NOMO-1 treated with DMSO at 0.1 percent for 48 hours (cell line): Measurements from ENCODE around the gene NUMA1.

Experiments
- DNase-seq: peaks from one replicate; lab custom pipeline; 2025; ENCODE audit not compliant: unreplicated experiment; lab: John Stamatoyannopoulos, UW

NUMA1 gene

GRCh38 chr11:72080326-72081183 lies at the start of gene NUMA1, which contains the start of gene LRRC51:
TSS of gene NUMA1 (minus strand) at chr11:72080542. CDS start at chr11:72035943, 44,599 bp downstream.
TSS of gene LRRC51 (plus strand) at chr11:72080850. CDS start at chr11:72089084, 8,234 bp downstream.
- peak; percentile 100 for DNase-seq

- DNase-seq, result no peak
Measured at GRCh38 chr11:72129381-72129780, 49.0 kb upstream of the NUMA1 start.

GRCh38 chr11:72127923-72128322 lies 47.6 kb upstream of the NUMA1 start:
- no peak for DNase-seq

- no peak for DNase-seq
Measured at GRCh38 chr11:72125956-72126355, 45.6 kb upstream of the NUMA1 start.

GRCh38 chr11:72124046-72124445 lies 43.7 kb upstream of the NUMA1 start:
- DNase-seq, result no peak

GRCh38 chr11:72123117-72123653 lies 42.8 kb upstream of the NUMA1 start:
- DNase-seq, result no peak

GRCh38 chr11:72122607-72123006 lies 42.3 kb upstream of the NUMA1 start:
- DNase-seq, result no peak

- DNase-seq, result no peak
Measured at GRCh38 chr11:72120930-72121329, 40.6 kb upstream of the NUMA1 start.

GRCh38 chr11:72119198-72119597 lies 38.9 kb upstream of the NUMA1 start:
- peak; percentile 49 for DNase-seq

GRCh38 chr11:72116019-72116755 lies 35.8 kb upstream of the NUMA1 start:
- DNase-seq, result no peak

GRCh38 chr11:72114570-72114969 lies 34.2 kb upstream of the NUMA1 start:
- no peak for DNase-seq

- DNase-seq, result no peak
Measured at GRCh38 chr11:72112978-72113808, 32.9 kb upstream of the NUMA1 start.

- peak; percentile 100 for DNase-seq
Measured at GRCh38 chr11:72112143-72112977, 32.0 kb upstream of the NUMA1 start, which contains the start of gene ANAPC15. TSS of gene ANAPC15 (minus strand) at chr11:72112695. CDS start at chr11:72111276, 1,419 bp downstream.

GRCh38 chr11:72111300-72112142 lies 31.2 kb upstream of the NUMA1 start:
- peak; percentile 61 for DNase-seq

- DNase-seq, result no peak
Measured at GRCh38 chr11:72105888-72106287, 25.5 kb upstream of the NUMA1 start, which contains the start of gene TOMT. TSS of gene TOMT (plus strand) at chr11:72105924. CDS start at chr11:72105952, 28 bp downstream.

- DNase-seq, result no peak
Measured at GRCh38 chr11:72103754-72104167, 23.4 kb upstream of the NUMA1 start.

- DNase-seq, result peak; percentile 99
Measured at GRCh38 chr11:72102946-72103753, 22.8 kb upstream of the NUMA1 start, which contains the start of gene LAMTOR1. TSS of gene LAMTOR1 (minus strand) at chr11:72103297. CDS start at chr11:72103224, 73 bp downstream.

- DNase-seq, result no peak
Measured at GRCh38 chr11:72102631-72102945, 22.2 kb upstream of the NUMA1 start.
